A673 (cell line): Measurements from ENCODE around the gene GALNT13. TPM values are rescaled to one million over a fixed set of nuclear protein-coding genes. Genes with fewer than 3 reads are reported as not detected.

Experiments used
- BruUV-seq: library from RNA; stranded (reverse); fragments of 400-500 nt; replicated peaks from 2 replicates; lab custom pipeline; 2021; lab: Mats Ljungman, UMichigan
- CTCF ChIA-PET: fragments of 300-600 bp; sonication (Branson Sonifier 250); formaldehyde crosslinking; loops from one replicate; lab custom pipeline; 2022; ENCODE audit warnings: antibody characterized with exemption; lab: Charles Lee
- POLR2A ChIA-PET: fragments of 300-600 bp; sonication (Branson Sonifier 250); formaldehyde crosslinking; loops from one replicate; lab custom pipeline; 2022; ENCODE audit warnings: antibody characterized with exemption; ENCODE audit not compliant: low non-redundant PET; lab: Charles Lee
- DNase-seq: peaks from one replicate; pipeline ENCODE4 v3.0.0-alpha.2; 2015; ENCODE audit warnings: low spot score
- H3K27ac ChIP-seq: fragments of 200-600 bp; sonication (generic); 2 replicates; pipeline ENCODE4 v1.5.1; 2016; ENCODE audit warnings: mixed run types, low read depth, mild to moderate bottlenecking, mixed read lengths, antibody characterized with exemption, low read length; ENCODE audit not compliant: poor library complexity, severe bottlenecking
- H3K27me3 ChIP-seq: fragments of 200-600 bp; sonication (generic); replicated peaks from 2 replicates; pipeline ENCODE4 v1.6.1; 2017; ENCODE audit warnings: mixed run types, low read depth, mild to moderate bottlenecking, mixed read lengths, antibody characterized with exemption, low read length; ENCODE audit not compliant: insufficient read depth, poor library complexity
- H3K36me3 ChIP-seq: fragments of 200-600 bp; sonication (generic); 2 replicates; pipeline ENCODE4 v1.6.1; 2016; ENCODE audit warnings: mixed run types, mild to moderate bottlenecking, mixed read lengths, antibody characterized with exemption, low read length; ENCODE audit not compliant: insufficient read depth, poor library complexity, severe bottlenecking
- H3K4me1 ChIP-seq: fragments of 200-600 bp; sonication (generic); 2 replicates; pipeline ENCODE4 v1.6.1; 2017; ENCODE audit warnings: mixed run types, mild to moderate bottlenecking, mixed read lengths, antibody characterized with exemption, low read length; ENCODE audit not compliant: insufficient read depth, poor library complexity, severe bottlenecking
- H3K4me3 ChIP-seq: fragments of 200-600 bp; sonication (generic); 2 replicates; pipeline ENCODE4 v1.5.1; 2016; ENCODE audit warnings: low read depth, mixed run types, mild to moderate bottlenecking, mixed read lengths, low read length; ENCODE audit not compliant: poor library complexity, severe bottlenecking
- H3K9me3 ChIP-seq: fragments of 200-600 bp; sonication (generic); 2 replicates; pipeline ENCODE4 v1.6.1; 2016; ENCODE audit warnings: mixed run types, low read depth, mild to moderate bottlenecking, mixed read lengths, antibody characterized with exemption, low read length; ENCODE audit not compliant: poor library complexity, severe bottlenecking
- EZH2 ChIP-seq: fragments of 200-600 bp; sonication (generic); IDR thresholded peaks from 2 replicates; pipeline ENCODE4 v1.6.1; 2017; ENCODE audit warnings: borderline replicate concordance, low read depth, mild to moderate bottlenecking, mixed read lengths, antibody characterized with exemption, low read length; ENCODE audit not compliant: poor library complexity, severe bottlenecking
- intact Hi-C: fragments of 100-400 bp; cut with micrococcal nuclease; formaldehyde crosslinking; loops from one replicate; pipeline ENCODE4 v1.10.0; 2022; ENCODE audit not compliant: unreplicated experiment
- total RNA-seq: library from RNA; stranded (reverse); gene quantifications from 2 replicates; pipeline ENCODE4 v1.2.3, GENCODE V29; 2021
- TF ChIP-seq, protein P1 (sequence below): fragments of 300-800, 200-600 bp; sonication (generic); conservative IDR thresholded peaks from 2 replicates; pipeline ENCODE4 v1.5.1; 2017; ENCODE audit warnings: low read depth, mild to moderate bottlenecking, antibody characterized with exemption, low read length, moderate library complexity, mixed read lengths

GALNT13 gene
- total RNA-seq, 1 experiment from 2014 or later = not detected

DNA sequence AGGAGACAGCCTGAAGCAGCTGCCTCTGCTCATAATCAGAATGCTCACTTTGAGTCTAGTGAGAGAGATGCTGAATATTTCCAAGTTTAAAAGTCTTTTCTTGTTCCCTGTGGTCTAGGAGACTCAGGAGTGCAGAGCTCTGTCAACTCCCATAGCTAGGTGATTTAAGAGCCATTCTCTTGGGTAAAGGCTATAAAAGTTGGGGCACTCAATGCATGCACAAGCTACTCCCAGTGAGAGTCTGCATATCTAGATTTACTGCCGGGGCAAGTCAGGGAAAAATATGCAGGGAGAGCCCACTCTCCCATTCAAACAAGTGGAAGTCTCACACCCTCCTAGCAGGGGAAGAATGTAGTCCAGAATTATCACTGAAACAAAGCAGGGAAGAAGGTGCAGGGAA is 418.1 kb downstream of the GALNT13 start:
- H3K4me3 ChIP-seq = no peak overlapping the region
- H3K27ac ChIP-seq = no peak overlapping the region
- H3K4me1 ChIP-seq = no peaks in the 10 kb centered on the region
- POLR2A ChIA-PET = no interaction called here
- BruUV-seq = no TSS peak
- CTCF ChIA-PET = no interaction called here
- H3K36me3 ChIP-seq = no peaks in the 10 kb centered on the region
- TF ChIP-seq, protein P1, sequence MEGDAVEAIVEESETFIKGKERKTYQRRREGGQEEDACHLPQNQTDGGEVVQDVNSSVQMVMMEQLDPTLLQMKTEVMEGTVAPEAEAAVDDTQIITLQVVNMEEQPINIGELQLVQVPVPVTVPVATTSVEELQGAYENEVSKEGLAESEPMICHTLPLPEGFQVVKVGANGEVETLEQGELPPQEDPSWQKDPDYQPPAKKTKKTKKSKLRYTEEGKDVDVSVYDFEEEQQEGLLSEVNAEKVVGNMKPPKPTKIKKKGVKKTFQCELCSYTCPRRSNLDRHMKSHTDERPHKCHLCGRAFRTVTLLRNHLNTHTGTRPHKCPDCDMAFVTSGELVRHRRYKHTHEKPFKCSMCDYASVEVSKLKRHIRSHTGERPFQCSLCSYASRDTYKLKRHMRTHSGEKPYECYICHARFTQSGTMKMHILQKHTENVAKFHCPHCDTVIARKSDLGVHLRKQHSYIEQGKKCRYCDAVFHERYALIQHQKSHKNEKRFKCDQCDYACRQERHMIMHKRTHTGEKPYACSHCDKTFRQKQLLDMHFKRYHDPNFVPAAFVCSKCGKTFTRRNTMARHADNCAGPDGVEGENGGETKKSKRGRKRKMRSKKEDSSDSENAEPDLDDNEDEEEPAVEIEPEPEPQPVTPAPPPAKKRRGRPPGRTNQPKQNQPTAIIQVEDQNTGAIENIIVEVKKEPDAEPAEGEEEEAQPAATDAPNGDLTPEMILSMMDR = no peak
- TF ChIP-seq EZH2 = no peak
- no peak for DNase-seq
- intact Hi-C loops = no loop called here
- no peaks in the 10 kb centered on the region for H3K27me3 ChIP-seq
- H3K9me3 ChIP-seq = no peaks in the 10 kb centered on the region

GRCh38 chr2:154291511-154291910 is 419.8 kb downstream of the GALNT13 start:
- ChIA-PET POLR2A (no interaction called here), CTCF (no interaction called here)
- Histone ChIP-seq H3K4me3 (no peak overlapping the region), H3K27me3 (no peaks in the 10 kb centered on the region), H3K36me3 (no peaks in the 10 kb centered on the region), H3K27ac (no peak overlapping the region), H3K4me1 (no peaks in the 10 kb centered on the region), H3K9me3 (no peaks in the 10 kb centered on the region)
- TF ChIP-seq, protein P1 = no peak
- no peak for TF ChIP-seq EZH2
- intact Hi-C loops = no loop called here
- no TSS peak for BruUV-seq
- DNase-seq = no peak

- TF ChIP-seq EZH2 = no peak
- TF ChIP-seq, protein P1 = no peak
- Histone ChIP-seq H3K36me3 (no peaks in the 10 kb centered on the region), H3K4me3 (no peak overlapping the region), H3K9me3 (no peaks in the 10 kb centered on the region), H3K27ac (no peak overlapping the region), H3K4me1 (no peaks in the 10 kb centered on the region), H3K27me3 (no peaks in the 10 kb centered on the region)
- ChIA-PET POLR2A (no interaction called here), CTCF (no interaction called here)
- intact Hi-C loops = no loop called here
- DNase-seq = no peak
- BruUV-seq = no TSS peak
Observed at GRCh38 chr2:154291927-154292326, 420.2 kb downstream of the GALNT13 start.
